NOMO-1 treated with dmso at 0.1 percent for 144 hours (cell line): ENCODE data around the gene SCN2B.

ENCODE experiments used
- DNase-seq: peaks from one replicate; lab custom pipeline; 2025; ENCODE audit not compliant: unreplicated experiment; lab: John Stamatoyannopoulos, UW

The SCN2B gene

GRCh38 chr11:118136341-118136740 is 40.1 kb downstream of the SCN2B start:
- DNase-seq = no peak

- DNase-seq = no peak
Measured at GRCh38 chr11:118135796-118136165, 40.7 kb downstream of the SCN2B start.

- no peak for DNase-seq
Measured at GRCh38 chr11:118135051-118135795, 41.2 kb downstream of the SCN2B start.

- DNase-seq = no peak
Measured at GRCh38 chr11:118133816-118134215, 42.6 kb downstream of the SCN2B start.

GRCh38 chr11:118132385-118133151 is 43.9 kb downstream of the SCN2B start:
- no peak for DNase-seq

- DNase-seq = no peak
Measured at GRCh38 chr11:118129471-118130172, 46.8 kb downstream of the SCN2B start.

- peak; percentile 36 for DNase-seq
Measured at GRCh38 chr11:118128721-118129470, 47.5 kb downstream of the SCN2B start.

- DNase-seq = no peak
Measured at GRCh38 chr11:118128310-118128709, 48.1 kb downstream of the SCN2B start.

GRCh38 chr11:118126082-118126838 is 50.2 kb downstream of the SCN2B start:
- DNase-seq = no peak

GRCh38 chr11:118124929-118125535 is 51.4 kb downstream of the SCN2B start:
- DNase-seq = no peak

GRCh38 chr11:118120793-118121192 is 55.6 kb downstream of the SCN2B start:
- DNase-seq = no peak

- DNase-seq = no peak
Measured at GRCh38 chr11:118117790-118118601, 58.4 kb downstream of the SCN2B start.

- no peak for DNase-seq
Measured at GRCh38 chr11:118115048-118115447, 61.4 kb downstream of the SCN2B start.

- DNase-seq = no peak
Measured at GRCh38 chr11:118114266-118114665, 62.2 kb downstream of the SCN2B start.

GRCh38 chr11:118112711-118113430 is 63.6 kb downstream of the SCN2B start:
- no peak for DNase-seq
